Measurements from ENCODE around the gene NTN1.
"Not testable (repeated sequence)": the region's sequence is repeated elsewhere in the genome, so short reads cannot be mapped to it uniquely, and the experiment has no call there.

The NTN1 gene

DNA sequence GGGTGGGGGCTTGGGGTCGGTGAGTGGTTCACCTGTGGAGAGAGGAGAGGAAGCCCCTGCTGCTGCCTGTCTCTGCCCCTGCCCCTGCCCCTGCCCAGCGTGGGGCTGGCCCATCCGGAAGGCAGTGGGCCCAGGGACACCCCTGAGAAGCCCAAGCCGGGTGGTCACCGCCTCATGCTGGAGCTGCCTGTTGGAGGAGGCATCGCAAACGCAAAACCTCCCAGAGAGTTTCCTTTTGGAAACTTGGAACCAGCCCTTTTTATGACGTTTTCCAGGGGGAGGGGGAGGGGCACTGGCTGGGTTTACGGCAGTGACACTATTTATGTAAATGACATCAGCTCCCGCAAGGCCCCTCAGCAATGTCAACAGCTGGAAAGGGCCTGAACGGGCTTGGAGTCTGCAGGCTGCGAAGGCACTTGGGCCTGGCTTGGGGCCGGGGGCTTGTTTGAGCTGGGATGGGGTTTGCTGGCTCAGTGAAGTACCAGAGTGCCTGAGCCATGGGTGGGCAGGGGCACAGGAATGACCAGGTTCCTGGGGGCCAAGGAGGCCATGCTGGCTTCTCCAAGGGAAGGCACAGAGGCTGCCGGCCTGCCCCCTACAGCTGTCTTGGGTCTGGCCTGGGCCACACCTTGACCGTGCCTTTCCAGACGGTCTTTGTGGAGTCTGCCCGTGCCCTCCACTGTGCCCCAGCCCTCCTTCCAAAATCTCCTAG is 219.5 kb downstream of the NTN1 start:
- in situ Hi-C loops (cut with MboI; ENCODE audit: low sequenced_read_pairs): no loop called here

DNA sequence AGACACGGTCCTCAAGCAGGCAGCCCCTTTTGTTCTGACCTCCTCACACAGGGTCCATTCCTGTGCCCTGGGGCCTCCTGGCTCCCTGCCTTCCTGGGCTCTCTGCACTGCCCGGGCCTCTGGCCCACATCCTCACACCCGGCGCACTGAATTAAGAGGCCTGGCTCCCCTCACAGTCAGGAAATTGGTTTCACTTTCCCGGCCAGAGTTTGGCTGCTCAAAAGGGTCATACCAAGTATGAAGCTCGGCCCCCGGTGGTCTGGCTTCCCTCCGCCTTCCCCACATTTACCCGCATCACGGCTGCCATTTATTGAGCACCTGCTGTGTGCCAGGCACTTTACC is 220.0 kb downstream of the NTN1 start:
- in situ Hi-C loops (cut with MboI; ENCODE audit: low sequenced_read_pairs): no loop called here

DNA sequence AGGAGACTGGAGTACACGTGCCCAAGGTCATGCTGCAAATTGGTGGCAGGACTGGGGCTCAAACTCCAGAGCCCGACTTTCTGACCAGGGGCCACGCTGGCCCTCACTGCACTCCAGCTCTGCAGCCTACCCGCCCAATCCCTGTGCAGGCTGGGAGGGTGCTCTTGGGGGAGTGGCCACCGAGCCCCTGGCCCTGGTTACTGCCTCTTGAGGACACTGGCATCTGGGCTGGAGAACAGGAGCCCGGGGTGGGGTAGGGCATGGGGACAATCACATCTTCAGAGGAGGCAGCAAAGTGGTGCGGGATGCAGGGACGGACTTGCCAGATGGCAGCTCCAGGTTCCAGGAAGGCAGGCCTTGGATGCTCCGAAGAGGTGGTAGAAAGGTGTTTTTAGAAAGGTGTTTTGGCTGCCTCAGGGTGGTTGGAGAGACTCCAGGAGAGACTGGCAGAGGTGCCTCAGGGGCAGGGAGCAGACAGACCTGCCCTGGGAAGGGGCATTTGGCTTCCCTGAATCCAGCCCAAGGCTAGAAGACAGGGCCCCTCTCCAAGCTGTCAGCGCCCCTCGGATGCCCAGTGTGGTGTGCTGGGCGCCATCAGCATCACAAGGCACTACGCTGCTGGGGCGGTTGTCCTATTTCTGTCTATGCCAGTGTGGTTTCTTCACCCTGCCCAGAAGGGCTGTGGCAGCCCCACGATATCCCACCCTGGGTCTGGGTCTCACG is 220.6 kb downstream of the NTN1 start:
- in situ Hi-C loops (cut with MboI; ENCODE audit: low sequenced_read_pairs): no loop called here

DNA sequence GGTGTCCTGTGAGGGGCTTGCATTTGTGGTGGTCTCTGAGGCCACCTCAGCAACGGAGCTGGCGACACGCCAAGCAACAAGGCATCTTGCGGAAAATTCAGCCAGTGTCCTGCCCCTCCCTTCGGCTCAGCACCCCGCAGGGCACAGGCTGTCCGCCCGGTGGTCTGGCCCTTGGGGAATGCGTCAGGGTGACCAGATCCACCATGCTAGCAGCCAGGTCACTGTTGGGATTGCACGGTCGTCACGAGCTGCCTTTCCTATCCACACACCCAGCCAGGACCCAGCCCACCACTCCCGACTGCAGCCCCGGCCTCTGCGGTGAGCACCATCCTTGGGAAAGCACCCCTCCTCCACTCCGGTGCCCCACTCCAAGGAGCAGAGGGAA is 221.2 kb downstream of the NTN1 start:
- in situ Hi-C loops (cut with MboI; ENCODE audit: low sequenced_read_pairs): no loop called here

DNA sequence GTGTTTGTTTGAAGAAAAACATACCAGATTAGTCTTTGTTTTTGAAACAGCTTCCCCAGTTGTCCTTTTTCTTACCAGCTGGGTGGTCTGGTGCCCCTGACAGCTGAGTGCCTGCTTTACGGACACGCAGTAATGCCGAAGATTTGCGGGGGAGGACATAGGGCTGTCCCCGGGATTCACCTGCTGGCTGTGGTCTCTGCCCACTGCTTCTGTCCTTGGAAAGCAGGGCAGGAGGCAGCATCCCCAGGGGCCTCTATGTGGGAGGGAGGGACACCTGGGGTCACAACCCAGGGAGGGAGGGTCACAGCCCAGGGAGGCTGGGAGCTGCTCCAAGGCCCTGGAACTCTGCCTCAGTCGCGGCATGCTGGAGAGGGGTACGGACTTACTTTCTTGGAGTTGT is 221.7 kb downstream of the NTN1 start:
- in situ Hi-C loops (cut with MboI; ENCODE audit: low sequenced_read_pairs): no loop called here

DNA sequence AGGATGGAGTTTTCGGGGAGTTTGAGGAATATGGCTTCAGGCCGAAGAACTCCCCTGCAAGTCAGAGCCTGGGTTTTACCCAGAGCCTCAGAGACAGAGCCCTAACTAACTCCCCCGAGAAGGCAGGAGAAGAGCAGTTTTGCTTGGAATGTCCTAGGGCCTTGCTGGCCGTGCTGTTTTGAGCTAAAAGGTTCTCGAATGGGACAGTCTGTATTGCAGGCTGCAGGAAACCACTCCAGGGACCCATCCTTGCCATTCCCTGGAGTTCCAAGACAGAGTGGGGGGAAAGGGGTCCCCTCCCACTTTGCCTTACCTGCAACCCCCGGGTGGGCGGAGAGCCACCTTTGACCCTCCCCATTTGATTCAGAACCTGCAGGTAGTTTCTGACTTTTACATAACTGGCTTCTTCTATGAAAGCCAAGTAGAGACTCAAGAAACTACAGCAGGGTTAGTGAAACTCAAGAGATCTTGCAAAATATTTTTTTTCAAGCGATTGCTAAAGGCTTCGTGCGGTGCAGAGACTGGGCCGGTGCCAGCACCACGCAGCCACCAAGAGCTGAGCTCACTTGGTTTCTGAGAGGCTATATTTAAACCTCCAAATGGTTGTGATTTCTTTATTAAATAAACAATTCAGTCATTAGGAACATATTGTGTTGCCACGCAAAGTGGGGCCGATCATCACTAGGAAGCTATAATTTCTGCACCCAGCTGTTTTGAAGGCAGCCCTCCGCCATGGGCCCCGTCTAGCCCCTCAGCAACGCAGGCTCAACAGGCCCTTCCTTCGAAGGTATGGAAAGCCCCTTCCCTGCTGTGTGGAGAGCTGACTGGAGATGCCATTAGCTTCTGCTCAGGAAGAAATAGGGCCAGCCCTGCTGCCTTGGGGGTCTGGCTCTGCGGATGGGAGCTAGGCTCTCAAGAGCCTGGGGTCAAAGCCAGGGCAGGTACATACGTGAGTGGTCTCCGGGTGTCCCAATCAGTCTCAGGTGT is 223.0 kb downstream of the NTN1 start:
- in situ Hi-C loops (cut with MboI; ENCODE audit: low sequenced_read_pairs): no loop called here

DNA sequence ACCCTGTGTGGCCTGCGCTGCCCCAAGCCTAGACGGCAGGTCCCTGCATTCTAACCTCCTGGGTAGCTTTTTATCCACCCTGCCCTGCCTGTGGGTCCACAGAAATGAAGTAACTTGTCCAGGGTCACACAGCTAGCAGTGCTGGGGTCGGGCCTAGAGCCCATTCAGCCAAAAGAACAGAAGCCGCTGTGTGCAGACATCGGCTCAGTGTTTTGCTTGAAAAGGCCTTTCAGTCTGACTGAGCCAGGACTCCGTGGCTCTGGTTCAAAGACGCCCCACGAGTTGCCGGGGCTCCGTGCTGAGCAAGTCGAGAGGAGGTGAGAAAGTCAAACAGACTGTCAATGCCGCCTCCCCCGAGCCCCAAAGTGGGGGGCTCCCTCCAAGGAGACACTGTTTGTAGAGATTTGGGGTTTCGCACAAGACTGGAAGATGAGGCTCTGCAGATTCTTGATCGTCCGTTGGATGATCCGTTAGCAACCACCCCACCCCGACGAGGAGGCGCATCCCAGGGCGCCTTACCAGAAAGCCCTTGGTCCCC is 226.2 kb downstream of the NTN1 start:
- in situ Hi-C loops (cut with MboI; ENCODE audit: low sequenced_read_pairs): no loop called here

DNA sequence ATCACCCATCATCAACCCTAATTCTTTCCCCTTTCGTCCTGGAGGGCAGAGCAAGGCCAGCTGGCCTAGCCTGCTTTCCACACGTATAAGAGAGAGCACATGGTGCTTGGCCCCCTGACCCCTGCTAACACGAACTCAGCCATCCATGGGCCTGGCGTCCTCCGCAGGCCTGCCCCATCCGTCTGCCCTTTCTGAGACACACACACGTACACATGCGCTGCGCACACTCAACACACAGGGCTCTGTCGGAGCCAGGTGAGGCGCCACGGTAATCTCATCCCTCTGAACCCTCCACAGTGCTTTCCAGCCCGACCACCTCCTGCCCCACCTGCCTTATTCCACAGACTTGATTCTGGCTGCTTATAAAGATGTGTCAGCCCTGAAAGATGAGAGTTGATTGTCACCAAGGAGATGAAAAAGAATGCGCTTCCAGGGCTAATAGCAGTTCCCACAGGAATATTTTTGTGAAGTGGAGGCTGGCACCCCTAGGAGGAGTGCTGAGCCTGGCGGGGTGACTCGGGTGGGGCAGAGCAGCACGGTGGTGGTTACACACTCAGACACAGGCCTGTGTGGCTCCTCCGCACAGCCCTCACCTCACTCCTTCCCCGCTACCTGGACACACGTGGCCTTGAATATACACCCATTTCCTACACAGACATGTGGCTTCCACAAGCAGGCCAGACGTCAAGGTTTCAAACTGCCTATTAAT is 228.1 kb downstream of the NTN1 start:
- in situ Hi-C loops (cut with MboI; ENCODE audit: low sequenced_read_pairs): no loop called here

DNA sequence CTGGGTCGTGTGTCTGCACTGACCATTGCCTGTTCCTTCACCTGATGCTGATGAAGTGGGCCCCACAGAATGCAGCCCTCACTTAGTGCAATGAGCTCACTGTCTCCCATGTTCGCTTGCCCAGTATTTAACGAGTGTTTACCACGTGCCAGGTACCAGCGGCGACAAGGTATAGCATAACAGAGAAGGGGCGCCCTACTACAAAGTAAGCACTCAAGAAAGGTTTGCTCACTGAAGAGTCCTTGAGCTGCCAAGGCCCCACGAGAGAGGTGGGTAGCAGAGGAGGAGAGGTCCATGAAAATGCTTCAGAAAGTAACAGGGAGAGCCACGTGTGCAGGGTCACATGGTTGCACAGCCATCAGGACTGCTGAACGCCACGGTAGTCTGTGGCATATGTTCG is 230.0 kb downstream of the NTN1 start:
- in situ Hi-C loops (cut with MboI; ENCODE audit: low sequenced_read_pairs): no loop called here

DNA sequence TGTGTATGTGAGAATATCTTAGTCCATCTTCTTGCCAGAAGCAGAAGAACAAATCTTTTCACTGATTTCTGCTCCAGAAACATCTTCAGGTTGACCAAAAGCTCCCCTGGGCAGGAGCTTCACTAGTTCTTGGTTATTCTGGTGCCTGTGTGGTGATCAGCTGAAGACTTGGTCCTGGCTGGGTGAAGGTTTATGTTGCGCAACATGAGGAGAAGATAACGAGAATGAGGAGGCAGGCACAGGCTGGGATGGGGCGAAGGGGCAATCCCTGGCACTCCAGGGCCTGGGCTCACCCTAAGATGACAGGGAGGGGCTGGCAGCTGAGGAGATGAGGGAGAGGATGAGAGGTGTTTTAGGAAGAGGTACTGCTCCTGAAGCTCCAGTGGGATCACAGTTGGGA is 232.0 kb downstream of the NTN1 start:
- in situ Hi-C loops (cut with MboI; ENCODE audit: low sequenced_read_pairs): no loop called here

DNA sequence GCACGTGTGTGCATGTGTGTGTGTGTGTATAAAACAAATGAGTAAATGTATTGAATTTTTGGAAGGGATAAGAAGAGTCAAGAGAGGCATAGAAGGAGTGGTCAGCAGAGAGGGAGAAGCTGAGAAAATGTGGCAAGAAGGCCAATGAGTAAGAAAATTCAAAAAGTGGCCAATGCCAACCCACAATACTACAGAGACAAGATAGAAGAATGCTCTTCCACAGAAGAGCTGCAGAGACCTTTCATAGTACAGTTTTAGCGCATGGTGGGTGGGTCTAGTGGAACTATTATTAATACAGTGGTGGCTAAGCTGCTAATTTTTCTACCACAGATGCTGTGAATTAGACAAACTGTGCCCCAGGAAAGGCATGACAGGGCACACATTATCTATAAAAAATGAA is 233.5 kb downstream of the NTN1 start:
- in situ Hi-C loops (cut with MboI; ENCODE audit: low sequenced_read_pairs): no loop called here

DNA sequence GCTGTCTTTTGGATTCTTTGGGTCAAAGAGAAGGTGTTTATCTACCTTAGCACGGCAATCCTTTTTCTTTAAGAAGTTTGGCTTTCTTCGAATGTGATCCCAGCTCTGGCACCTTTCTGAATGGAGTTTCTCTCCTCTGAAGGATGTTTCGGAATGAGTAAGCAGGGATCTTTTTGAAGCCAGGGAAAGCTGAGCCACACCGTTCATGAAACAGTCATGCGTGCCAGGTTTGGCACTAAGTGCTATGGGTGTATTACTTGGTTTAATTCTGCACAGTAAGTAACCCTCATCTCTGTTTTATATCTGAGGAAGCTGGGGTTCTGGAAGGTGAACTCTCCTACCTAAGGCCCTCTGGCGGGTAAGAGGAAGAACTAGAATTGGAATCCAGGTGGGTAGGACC is 234.5 kb downstream of the NTN1 start:
- in situ Hi-C loops (cut with MboI; ENCODE audit: low sequenced_read_pairs): no loop called here

DNA sequence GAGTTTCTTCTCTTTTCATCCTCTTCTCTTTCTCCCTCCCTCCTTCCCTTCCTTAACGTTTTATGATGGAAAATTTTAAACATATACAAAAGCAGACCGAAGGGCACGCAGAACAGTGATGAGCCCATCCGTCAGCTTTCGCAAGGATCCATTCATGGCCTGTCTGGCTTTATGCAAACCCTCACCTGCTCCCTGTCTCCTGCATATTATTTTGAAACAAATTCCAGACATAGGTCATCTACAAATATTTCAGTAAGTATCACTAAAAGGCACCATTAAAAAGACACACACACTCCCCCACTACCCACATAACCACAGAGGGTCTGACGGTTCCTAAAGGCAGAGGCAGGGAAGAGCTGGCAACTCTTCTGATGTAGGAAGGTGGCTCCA is 235.0 kb downstream of the NTN1 start:
- in situ Hi-C loops (cut with MboI; ENCODE audit: low sequenced_read_pairs): no loop called here

DNA sequence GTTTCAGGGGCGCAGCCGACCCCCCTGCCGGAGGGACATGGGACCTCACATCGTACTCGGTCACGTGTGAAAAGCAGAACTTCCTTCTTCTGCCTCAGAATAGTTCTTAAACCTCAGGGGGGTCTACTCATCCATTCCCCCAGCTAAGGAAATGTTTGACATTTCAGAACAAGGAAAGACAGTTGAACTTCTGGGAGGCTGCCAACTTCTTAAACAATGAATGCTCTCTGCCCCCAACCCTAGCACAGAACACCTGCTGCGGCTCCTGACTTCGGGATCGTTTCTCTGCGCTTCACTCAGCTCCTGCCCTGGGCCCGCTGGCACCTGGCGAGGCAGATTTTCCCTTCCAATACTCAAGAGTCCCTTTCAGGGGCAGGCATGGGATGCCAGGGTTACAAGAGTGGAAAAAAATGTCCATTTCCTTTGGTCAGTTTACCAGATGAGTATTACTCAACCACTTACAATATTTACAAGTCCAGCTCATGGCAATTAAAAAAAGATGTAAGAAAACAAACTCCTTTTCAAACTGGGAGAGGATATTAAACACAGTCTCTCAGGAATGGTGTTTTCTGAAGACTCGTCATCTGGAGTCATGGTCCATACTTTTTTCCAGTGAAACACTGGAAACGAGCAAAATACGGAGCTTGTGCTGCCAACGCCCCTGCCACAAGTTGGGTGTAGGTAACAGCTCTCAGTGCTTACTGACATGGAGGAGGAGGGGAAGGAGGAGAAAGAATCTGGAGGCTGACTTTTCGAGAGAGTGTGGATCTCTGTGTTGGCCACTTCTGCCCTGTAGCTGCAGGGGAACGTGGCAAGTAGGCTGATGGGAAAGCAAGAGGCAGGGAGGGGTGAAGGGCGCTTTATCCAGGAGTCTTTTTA is 235.7 kb downstream of the NTN1 start:
- in situ Hi-C loops (cut with MboI; ENCODE audit: low sequenced_read_pairs): no loop called here

DNA sequence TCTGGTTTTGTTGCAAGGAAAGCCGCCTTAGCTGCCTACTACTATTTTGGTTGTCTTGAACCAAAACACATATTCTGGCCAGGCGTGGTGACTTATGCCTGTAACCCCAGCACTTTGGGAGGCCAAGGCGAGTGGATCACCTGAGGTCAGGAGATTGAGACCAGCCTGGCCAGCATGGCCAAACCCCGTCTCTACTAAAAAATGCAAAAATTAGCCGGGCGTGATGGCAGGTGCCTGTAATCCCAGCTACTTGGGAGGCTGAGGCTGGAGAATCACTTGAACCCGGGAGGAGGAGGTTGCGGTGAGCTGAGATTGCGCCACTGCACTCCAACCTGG is 236.3 kb downstream of the NTN1 start:
- in situ Hi-C loops (cut with MboI; ENCODE audit: low sequenced_read_pairs): not testable (repeated sequence)

DNA sequence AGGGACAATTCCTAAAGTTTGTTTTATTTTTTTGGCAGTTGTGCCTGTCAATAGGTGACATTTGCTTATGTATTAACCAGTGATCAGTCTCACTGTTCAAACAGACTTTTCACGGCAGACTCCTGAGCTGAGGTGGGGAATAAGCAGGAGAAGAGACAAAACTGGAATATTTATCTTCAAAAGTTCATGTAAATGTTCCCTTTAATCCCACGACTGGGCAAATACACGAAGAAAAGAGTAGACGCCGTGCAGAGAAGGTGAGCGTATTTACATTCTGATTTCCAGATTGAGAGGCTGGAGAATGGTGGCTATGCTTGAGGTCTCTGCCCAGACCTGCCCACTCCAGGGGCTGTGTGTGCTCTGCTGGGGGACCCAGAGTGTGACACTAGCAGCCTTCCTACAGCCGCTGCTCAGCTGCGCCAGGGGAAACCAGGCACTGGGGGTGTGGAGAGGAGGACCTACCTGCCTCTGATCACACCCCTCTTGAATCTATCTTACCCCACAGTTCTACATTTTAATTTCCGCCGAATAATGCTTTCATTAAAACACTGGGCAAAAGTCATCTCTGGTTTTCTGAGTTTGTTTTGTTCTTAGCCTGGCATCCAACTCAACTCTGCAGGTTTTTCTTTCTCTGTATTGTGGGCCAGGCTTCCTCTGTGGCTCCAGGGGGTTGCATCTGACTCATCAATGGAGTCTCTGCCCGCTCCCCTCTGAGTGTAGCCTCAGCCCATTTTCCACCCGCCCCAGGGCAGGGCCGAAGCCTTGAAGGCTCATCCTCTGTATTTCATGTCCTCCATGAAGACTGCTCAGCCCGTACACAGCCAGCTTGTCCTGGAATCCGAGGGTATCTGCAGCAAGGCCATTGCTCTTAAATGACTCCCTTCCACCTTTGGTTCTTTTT is 237.1 kb downstream of the NTN1 start:
- in situ Hi-C loops (cut with MboI; ENCODE audit: low sequenced_read_pairs): no loop called here

DNA sequence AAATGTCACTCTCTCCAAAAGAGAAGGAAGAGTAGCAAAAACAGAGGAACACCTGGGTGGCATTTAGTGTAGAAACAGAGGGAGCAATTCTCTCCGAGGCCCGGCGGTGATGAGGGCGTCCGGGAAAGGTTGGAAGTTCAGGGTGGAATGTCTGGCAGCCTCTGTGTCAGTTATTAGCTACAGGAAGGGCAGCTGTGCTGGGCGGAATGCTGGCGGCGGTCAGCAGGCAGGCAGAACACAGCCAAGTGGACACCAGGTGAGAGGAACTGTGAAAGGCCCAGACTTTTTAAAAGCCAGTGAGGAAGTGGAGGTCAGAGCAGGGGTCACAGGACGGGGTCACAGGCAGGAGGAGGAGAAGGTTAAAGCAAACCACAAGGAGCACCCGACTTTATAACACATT is 238.1 kb downstream of the NTN1 start:
- in situ Hi-C loops (cut with MboI; ENCODE audit: low sequenced_read_pairs): no loop called here

DNA sequence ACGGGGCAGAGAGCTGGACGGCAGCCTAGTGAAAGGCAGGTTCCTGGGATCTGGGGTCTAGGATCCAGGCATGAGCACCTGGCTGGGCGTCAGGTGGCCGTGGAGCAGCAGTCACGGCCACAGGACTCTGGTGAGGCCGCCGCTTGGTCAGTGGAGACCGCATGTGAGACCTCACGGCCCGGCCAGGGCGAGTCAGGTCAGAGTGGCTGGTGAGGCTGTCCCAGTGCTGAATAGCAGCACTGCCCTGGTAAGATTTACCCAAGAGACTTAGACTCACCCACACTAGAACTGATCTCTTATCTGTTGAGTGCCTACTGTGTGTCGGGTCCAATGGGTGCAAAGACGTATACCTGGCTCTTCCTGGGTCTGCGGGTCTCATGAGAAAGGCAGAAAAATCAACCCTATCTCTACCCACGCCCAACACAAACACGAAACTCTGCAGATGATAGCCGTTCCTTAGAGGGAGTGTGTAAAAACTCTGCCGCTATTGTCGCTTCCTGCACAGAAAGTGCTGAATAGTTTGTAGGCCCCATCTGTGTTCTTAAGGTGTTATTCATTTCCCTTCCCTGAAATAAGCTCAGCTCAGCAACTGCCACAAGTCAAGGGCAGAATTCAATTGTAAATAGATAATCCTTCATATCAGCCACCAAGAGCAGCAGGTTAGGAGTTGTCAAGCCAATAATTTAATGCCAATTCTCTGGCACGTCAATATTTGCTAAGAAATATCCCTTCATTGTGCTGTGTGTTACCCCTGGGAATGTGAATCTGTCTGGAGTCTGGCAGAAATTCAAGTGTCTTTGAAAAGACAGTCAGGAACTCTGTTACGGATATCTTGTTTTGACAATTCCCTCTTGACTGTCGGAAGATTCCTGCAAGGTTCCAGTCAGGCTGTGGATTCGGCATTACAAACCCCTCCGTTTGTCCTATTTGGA is 240.0 kb downstream of the NTN1 start:
- in situ Hi-C loops (cut with MboI; ENCODE audit: low sequenced_read_pairs): no loop called here

Data from HL-60/S4 treated with phorbol 12-myristate 13-acetate at 8.2 ng/mL for 4 days and 3 days (cell line).